ENCODE measurements around the gene TRAPPC4. TPM values are rescaled to one million over a fixed set of nuclear protein-coding genes. Genes with fewer than 3 reads are reported as not detected.
"Not testable (repeated sequence)": the region's sequence is repeated elsewhere in the genome, so short reads cannot be mapped to it uniquely, and the experiment has no call there.

TRAPPC4 gene
- total and polyA plus RNA-seq, 7 donors, result 32.4 to 90.9 (median 51.8) TPM

- H3K27ac ChIP-seq, result peak overlapping the region; percentile 82 to 96 (median 92)
- peaks cover 0 to 25% (median 23%) of the 10 kb centered on the region in 4 donors for H3K4me1 ChIP-seq
- peak overlapping the region; percentile 68 to 96 (median 80) for H3K4me3 ChIP-seq
- H3K36me3 ChIP-seq, result peaks cover 9 to 37% (median 28%) of the 10 kb centered on the region in 4 donors
- 1% methylated on average over 48 of the region's 48 CpGs for WGBS, 2 donors
- H3K27me3 ChIP-seq, result no peaks in the 10 kb centered on the region
- H3K9me3 ChIP-seq, result no peaks in the 10 kb centered on the region
- intact Hi-C loops (cut with DNase I), result no loop called here
- TF ChIP-seq EP300 (IDR thresholded peaks at IDR 0.05) (no peak), CTCF (IDR thresholded peaks at IDR 0.05) (no peak), POLR2AphosphoS5 (IDR thresholded peaks at IDR 0.05) (no peak), POLR2A (IDR thresholded peaks at IDR 0.05) (no peak)
- DNase-seq, result peak; percentile 77
These were observed 37.9 kb downstream of the TRAPPC4 start for GRCh38 chr11:119056421-119056999.

DNA sequence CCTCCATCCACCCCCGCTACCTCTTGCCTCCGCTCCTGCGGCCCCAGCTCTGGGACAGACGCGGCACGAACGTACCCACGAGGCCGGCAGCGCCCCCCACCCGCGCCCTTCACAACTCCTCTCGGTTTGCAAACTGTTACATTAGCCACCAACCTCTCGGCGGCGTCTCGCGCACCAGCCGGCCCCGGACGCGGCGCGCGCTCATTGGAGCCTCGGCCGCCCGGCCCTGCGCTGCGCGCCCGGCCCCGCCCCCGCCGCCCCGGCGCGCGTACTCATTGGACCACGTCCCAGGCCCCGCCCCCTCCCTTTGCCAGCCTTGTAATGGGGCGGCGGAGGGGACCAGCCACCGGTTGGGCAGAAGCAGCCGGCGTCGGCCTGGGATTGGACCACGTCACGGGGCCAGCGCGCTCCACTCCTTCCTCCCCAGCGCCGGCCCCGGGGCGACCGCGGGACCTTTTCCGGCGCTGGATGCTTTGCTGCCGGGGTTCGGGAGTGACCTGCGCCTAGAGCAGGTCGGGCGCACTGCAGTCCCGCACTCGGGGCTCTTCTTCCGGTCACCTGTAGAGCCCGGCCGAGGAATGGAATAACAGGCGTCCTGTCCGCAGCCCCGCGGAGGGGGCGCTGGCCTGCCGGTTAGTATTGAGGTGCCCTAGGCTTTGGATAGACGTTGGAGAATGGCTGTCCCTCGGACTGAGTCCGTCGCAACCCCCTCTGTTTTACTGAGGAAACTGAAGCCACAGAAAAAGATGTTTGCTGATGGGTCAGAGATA, 38.6 kb downstream of the TRAPPC4 start, which contains the start of gene HYOU1:
Gene HYOU1, minus strand, starts transcription at position 206 of the 770 bp plus-strand sequence. CDS start 1,045 bp downstream, outside the sequence.
- Histone ChIP-seq H3K27me3 (no peaks in the 10 kb centered on the region), H3K27ac (peak within 1 kb of the TSS; percentile 82 to 96 (median 92)), H3K4me3 (peak within 1 kb of the TSS; percentile 68 to 96 (median 80)), H3K4me1 (peaks cover 0 to 25% (median 23%) of the 10 kb centered on the region in 4 donors), H3K36me3 (peaks cover 7 to 31% (median 23%) of the 10 kb centered on the region in 4 donors), H3K9me3 (no peaks in the 10 kb centered on the region)
- intact Hi-C loops (cut with DNase I), result no loop called here
- DNase-seq, result peak; percentile 99
- TF ChIP-seq CTCF (IDR thresholded peaks at IDR 0.05) (peak in 1 of 4 experiments; percentile 24), POLR2A (IDR thresholded peaks at IDR 0.05) (peak; percentile 47 to 59), POLR2AphosphoS5 (IDR thresholded peaks at IDR 0.05) (peak; percentile 83 to 88 (median 86)), EP300 (IDR thresholded peaks at IDR 0.05) (no peak)
- WGBS, 2 donors, result 0 to 1% methylated on average over 79 of the region's 79 CpGs

GRCh38 chr11:119059128-119059527, 40.6 kb downstream of the TRAPPC4 start:
- Histone ChIP-seq H3K4me1 (peaks cover 0 to 31% (median 26%) of the 10 kb centered on the region in 4 donors), H3K36me3 (peaks cover 0 to 11% (median 9%) of the 10 kb centered on the region in 4 donors)
- H3K9me3 ChIP-seq; H3K27me3 ChIP-seq; H3K4me3 ChIP-seq; H3K27ac ChIP-seq; intact Hi-C loops (cut with DNase I); DNase-seq: not testable (repeated sequence)
- WGBS, 2 donors, result 91 to 93% methylated on average over 32 of the region's 35 CpGs

- no peak for DNase-seq
- H3K4me3 ChIP-seq, result no peak overlapping the region
- TF ChIP-seq EP300 (IDR thresholded peaks at IDR 0.05) (no peak), CTCF (IDR thresholded peaks at IDR 0.05) (no peak), POLR2AphosphoS5 (IDR thresholded peaks at IDR 0.05) (no peak), POLR2A (IDR thresholded peaks at IDR 0.05) (no peak)
- no peak overlapping the region for H3K27ac ChIP-seq
- intact Hi-C loops (cut with DNase I), result no loop called here
- H3K36me3 ChIP-seq, result no peaks in the 10 kb centered on the region
- no peaks in the 10 kb centered on the region for H3K27me3 ChIP-seq
- H3K9me3 ChIP-seq, result no peaks in the 10 kb centered on the region
- WGBS, 2 donors, result 94 to 97% methylated on average over 3 of the region's 3 CpGs
- H3K4me1 ChIP-seq, result peaks cover 0 to 28% (median 19%) of the 10 kb centered on the region in 4 donors
These were observed 42.7 kb downstream of the TRAPPC4 start for GRCh38 chr11:119061256-119061655.

DNA sequence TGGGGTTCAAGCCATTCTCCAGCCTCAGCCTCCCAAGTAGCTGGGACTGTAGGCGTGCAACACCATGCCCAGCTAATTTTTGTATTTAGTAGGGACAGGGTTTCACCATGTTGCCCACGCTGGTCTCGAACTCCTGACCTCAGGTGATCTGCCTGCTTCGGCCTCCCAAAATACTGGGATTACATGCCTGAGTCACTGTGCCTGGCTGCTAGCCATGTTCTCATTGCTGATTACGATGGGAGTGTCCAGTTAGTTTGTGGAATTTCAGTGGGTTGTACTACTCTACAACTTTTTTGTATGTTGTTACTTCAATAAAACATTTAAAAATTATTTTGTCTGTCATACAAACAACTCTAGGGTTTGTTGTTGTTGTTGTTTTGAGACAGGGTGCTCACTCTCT, 44.2 kb downstream of the TRAPPC4 start:
- H3K27me3 ChIP-seq, result no peaks in the 10 kb centered on the region
- H3K9me3 ChIP-seq, result no peaks in the 10 kb centered on the region
- intact Hi-C loops (cut with DNase I), result no loop called here
- no peak for DNase-seq
- H3K27ac ChIP-seq, result no peak overlapping the region
- H3K4me1 ChIP-seq, result peaks cover 0 to 28% (median 23%) of the 10 kb centered on the region in 4 donors
- WGBS, 2 donors, result 51 to 76% methylated on average over 5 of the region's 5 CpGs
- H3K4me3 ChIP-seq, result no peak overlapping the region
- no peaks in the 10 kb centered on the region for H3K36me3 ChIP-seq
- TF ChIP-seq POLR2AphosphoS5 (IDR thresholded peaks at IDR 0.05) (no peak), POLR2A (IDR thresholded peaks at IDR 0.05) (no peak), CTCF (IDR thresholded peaks at IDR 0.05) (no peak), EP300 (IDR thresholded peaks at IDR 0.05) (no peak)

Data from sigmoid colon (tissue), 7 donors.